ENCODE results near the gene C10orf67. TPM values are rescaled to one million over a fixed set of nuclear protein-coding genes. Genes with fewer than 3 reads are reported as not detected.
A peak's percentile ranks its signal among the peaks of the same experiment; 100 is the strongest.

The C10orf67 gene
- polyA plus RNA-seq, 1 donor from 2014 or later: 0.48 TPM

GRCh38 chr10:23193435-23194074, 151.0 kb downstream of the C10orf67 start:
- Histone ChIP-seq H3K36me3 (ENCODE audit: insufficient read depth, low read length) (no peaks in the 10 kb centered on the region), H3K4me3 (ENCODE audit: low read length) (peak overlapping the region; percentile 35), H3K79me2 (replicated peaks; ENCODE audit: insufficient read depth, low read length) (no peaks in the 10 kb centered on the region), H3K9ac (ENCODE audit: low read length) (no peak overlapping the region), H3K27me3 (ENCODE audit: insufficient read depth, low read depth, low read length) (peaks cover 98% of the 10 kb centered on the region), H3K4me2 (ENCODE audit: low read length) (no peak overlapping the region), H3F3A (ENCODE audit: insufficient read depth, low read length, poor library complexity, severe bottlenecking) (no peaks in the 10 kb centered on the region), H4K20me1 (ENCODE audit: insufficient read depth) (no peaks in the 10 kb centered on the region), H3K9me2 (ENCODE audit: insufficient read depth, low read length) (no peaks in the 10 kb centered on the region), H3K27ac (ENCODE audit: low read length) (no peak overlapping the region), H2AFZ (ENCODE audit: low read depth, low read length) (no peak overlapping the region), H3K9me3 (ENCODE audit: low read length) (no peaks in the 10 kb centered on the region)
- no peak for TF ChIP-seq REST (IDR thresholded peaks at IDR 0.05; ENCODE audit: borderline replicate concordance)
- no peak for TF ChIP-seq CTCF (IDR thresholded peaks at IDR 0.05; ENCODE audit: poor library complexity, severe bottlenecking)
- TF ChIP-seq POLR2AphosphoS5 (IDR thresholded peaks at IDR 0.05): no peak
- no peak for TF ChIP-seq EP300 (conservative IDR thresholded peaks at IDR 0.05; ENCODE audit: poor library complexity, severe bottlenecking)
- TF ChIP-seq SMC3 (conservative IDR thresholded peaks at IDR 0.05; ENCODE audit: poor library complexity): no peak
- no peak for TF ChIP-seq EZH2 (IDR thresholded peaks at IDR 0.05; ENCODE audit: borderline replicate concordance, insufficient read depth, low read length, poor library complexity, severe bottlenecking)
- no peak for TF ChIP-seq MXI1 (conservative IDR thresholded peaks at IDR 0.05; ENCODE audit: poor library complexity, severe bottlenecking)
- no peak for TF ChIP-seq RAD21 (conservative IDR thresholded peaks at IDR 0.05)
- TF ChIP-seq TAF1 (IDR thresholded peaks at IDR 0.05; ENCODE audit: low read depth): no peak

GRCh38 chr10:23192712-23193434, 151.7 kb downstream of the C10orf67 start:
- no peak overlapping the region for H3K4me2 ChIP-seq (ENCODE audit: low read length)
- peak overlapping the region; percentile 40 for H3K4me3 ChIP-seq (ENCODE audit: low read length)
- no peaks in the 10 kb centered on the region for H3K9me3 ChIP-seq (ENCODE audit: low read length)
- no peaks in the 10 kb centered on the region for H3F3A ChIP-seq (ENCODE audit: insufficient read depth, low read length, poor library complexity, severe bottlenecking)
- no peak overlapping the region for H3K9ac ChIP-seq (ENCODE audit: low read length)
- no peaks in the 10 kb centered on the region for H4K20me1 ChIP-seq (ENCODE audit: insufficient read depth)
- TF ChIP-seq MXI1 (conservative IDR thresholded peaks at IDR 0.05; ENCODE audit: poor library complexity, severe bottlenecking) (no peak), POLR2AphosphoS5 (IDR thresholded peaks at IDR 0.05) (no peak), EP300 (conservative IDR thresholded peaks at IDR 0.05; ENCODE audit: poor library complexity, severe bottlenecking) (no peak), RAD21 (conservative IDR thresholded peaks at IDR 0.05) (peak; percentile 10), REST (IDR thresholded peaks at IDR 0.05; ENCODE audit: borderline replicate concordance) (no peak), EZH2 (IDR thresholded peaks at IDR 0.05; ENCODE audit: borderline replicate concordance, insufficient read depth, low read length, poor library complexity, severe bottlenecking) (no peak), SMC3 (conservative IDR thresholded peaks at IDR 0.05; ENCODE audit: poor library complexity) (no peak), CTCF (IDR thresholded peaks at IDR 0.05; ENCODE audit: poor library complexity, severe bottlenecking) (peak; percentile 25)
- H3K27ac ChIP-seq (ENCODE audit: low read length): no peak overlapping the region
- H3K9me2 ChIP-seq (ENCODE audit: insufficient read depth, low read length): no peaks in the 10 kb centered on the region
- peaks cover 98% of the 10 kb centered on the region for H3K27me3 ChIP-seq (ENCODE audit: insufficient read depth, low read depth, low read length)
- no peaks in the 10 kb centered on the region for H3K36me3 ChIP-seq (ENCODE audit: insufficient read depth, low read length)
- H3K79me2 ChIP-seq (replicated peaks; ENCODE audit: insufficient read depth, low read length): no peaks in the 10 kb centered on the region
- H2AFZ ChIP-seq (ENCODE audit: low read depth, low read length): no peak overlapping the region
